NCI-H1436 (cell line): ENCODE data around the gene SLC4A2.

Source experiments
- DNase-seq: peaks from one replicate; lab custom pipeline; 2025; lab: John Stamatoyannopoulos, UW

The SLC4A2 gene

GRCh38 chr7:151095828-151096475, 36.6 kb downstream of the SLC4A2 start:
- no peak for DNase-seq

GRCh38 chr7:151099486-151100211, 40.3 kb downstream of the SLC4A2 start:
- no peak for DNase-seq

- no peak for DNase-seq
Observed at GRCh38 chr7:151100921-151101320, 41.5 kb downstream of the SLC4A2 start.

- DNase-seq: no peak
Observed at GRCh38 chr7:151101621-151102396, 42.4 kb downstream of the SLC4A2 start.

GRCh38 chr7:151102991-151103390, 43.6 kb downstream of the SLC4A2 start:
- no peak for DNase-seq

GRCh38 chr7:151103973-151104372, 44.6 kb downstream of the SLC4A2 start:
- no peak for DNase-seq

- no peak for DNase-seq
Observed at GRCh38 chr7:151104411-151105235, 45.2 kb downstream of the SLC4A2 start.

GRCh38 chr7:151107882-151108281, 48.5 kb downstream of the SLC4A2 start:
- no peak for DNase-seq

GRCh38 chr7:151109094-151110048, 50.0 kb downstream of the SLC4A2 start:
- no peak for DNase-seq

- DNase-seq: no peak
Observed at GRCh38 chr7:151110236-151110940, 51.0 kb downstream of the SLC4A2 start.

GRCh38 chr7:151110941-151111645, 51.7 kb downstream of the SLC4A2 start:
- peak; percentile 62 for DNase-seq

GRCh38 chr7:151113344-151114150, 54.2 kb downstream of the SLC4A2 start:
- no peak for DNase-seq

GRCh38 chr7:151114151-151115090, 55.0 kb downstream of the SLC4A2 start:
- no peak for DNase-seq

- no peak for DNase-seq
Observed at GRCh38 chr7:151115121-151115835, 55.9 kb downstream of the SLC4A2 start.

- DNase-seq: no peak
Observed at GRCh38 chr7:151115836-151116418, 56.5 kb downstream of the SLC4A2 start.

- DNase-seq: no peak
Observed at GRCh38 chr7:151116603-151117440, 57.4 kb downstream of the SLC4A2 start.
